HFFc6 (cell line): Measurements from ENCODE around the gene SCIMP. TPM values are rescaled to one million over a fixed set of nuclear protein-coding genes. Genes with fewer than 3 reads are reported as not detected.
A peak's percentile ranks its signal among the peaks of the same experiment; 100 is the strongest.
"Not testable (repeated sequence)": the region's sequence is repeated elsewhere in the genome, so short reads cannot be mapped to it uniquely, and the experiment has no call there.

Experiments
- DNase-seq: peaks from one replicate; pipeline ENCODE4 v3.0.0-alpha.2; 2018
- H3K27ac Mint-ChIP-seq: 2 replicates; pipeline ENCODE4 v1.8.0; 2020; ENCODE audit warnings: mild to moderate bottlenecking, mixed read lengths
- H3K27me3 Mint-ChIP-seq: 2 replicates; pipeline ENCODE4 v1.8.0; 2021; ENCODE audit warnings: mild to moderate bottlenecking, moderate library complexity, mixed read lengths; ENCODE audit not compliant: insufficient read depth
- H3K36me3 Mint-ChIP-seq: 2 replicates; pipeline ENCODE4 v1.8.0; 2021; ENCODE audit warnings: low read depth, mixed read lengths
- H3K4me1 Mint-ChIP-seq: 2 replicates; pipeline ENCODE4 v1.8.0; 2020; ENCODE audit warnings: low read depth, mixed read lengths
- H3K4me3 Mint-ChIP-seq: 2 replicates; pipeline ENCODE4 v1.8.0; 2020; ENCODE audit warnings: mild to moderate bottlenecking, moderate library complexity, mixed read lengths
- H3K9me3 Mint-ChIP-seq: 2 replicates; pipeline ENCODE4 v1.8.0; 2020; ENCODE audit warnings: mild to moderate bottlenecking, mixed read lengths
- total RNA-seq, 6 experiments: library from RNA; stranded (reverse); fragmentation: NEBNext Ultra II Directional; extraction: Animal tissue kit (Norgen Biotek cat#: 25700); gene quantifications; 2 replicates in 1 of 6; 3 replicates in 5 of 6; pipeline ENCODE4 v1.2.3, GENCODE V29; 2021
- TF ChIP-seq, protein P1 (sequence below): fragments of 200-600 bp; sonication (generic); IDR thresholded peaks from 2 replicates; pipeline ENCODE4 v1.5.0; 2021; ENCODE audit warnings: antibody characterized with exemption, mild to moderate bottlenecking

Gene SCIMP
- total RNA-seq, 6 experiments from 2014 or later: not detected

- H3K4me3 Mint-ChIP-seq: no peak overlapping the region
- H3K36me3 Mint-ChIP-seq: no peaks in the 10 kb centered on the region
- TF ChIP-seq, protein P1, sequence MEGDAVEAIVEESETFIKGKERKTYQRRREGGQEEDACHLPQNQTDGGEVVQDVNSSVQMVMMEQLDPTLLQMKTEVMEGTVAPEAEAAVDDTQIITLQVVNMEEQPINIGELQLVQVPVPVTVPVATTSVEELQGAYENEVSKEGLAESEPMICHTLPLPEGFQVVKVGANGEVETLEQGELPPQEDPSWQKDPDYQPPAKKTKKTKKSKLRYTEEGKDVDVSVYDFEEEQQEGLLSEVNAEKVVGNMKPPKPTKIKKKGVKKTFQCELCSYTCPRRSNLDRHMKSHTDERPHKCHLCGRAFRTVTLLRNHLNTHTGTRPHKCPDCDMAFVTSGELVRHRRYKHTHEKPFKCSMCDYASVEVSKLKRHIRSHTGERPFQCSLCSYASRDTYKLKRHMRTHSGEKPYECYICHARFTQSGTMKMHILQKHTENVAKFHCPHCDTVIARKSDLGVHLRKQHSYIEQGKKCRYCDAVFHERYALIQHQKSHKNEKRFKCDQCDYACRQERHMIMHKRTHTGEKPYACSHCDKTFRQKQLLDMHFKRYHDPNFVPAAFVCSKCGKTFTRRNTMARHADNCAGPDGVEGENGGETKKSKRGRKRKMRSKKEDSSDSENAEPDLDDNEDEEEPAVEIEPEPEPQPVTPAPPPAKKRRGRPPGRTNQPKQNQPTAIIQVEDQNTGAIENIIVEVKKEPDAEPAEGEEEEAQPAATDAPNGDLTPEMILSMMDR: peak; percentile 90
- H3K4me1 Mint-ChIP-seq: peaks cover 9% of the 10 kb centered on the region
- DNase-seq: peak; percentile 63
- H3K9me3 Mint-ChIP-seq: no peaks in the 10 kb centered on the region
- H3K27ac Mint-ChIP-seq: no peak overlapping the region
- H3K27me3 Mint-ChIP-seq: peaks cover 4% of the 10 kb centered on the region
Observed at GRCh38 chr17:5237541-5238016, 2.9 kb upstream of the SCIMP start.

DNA sequence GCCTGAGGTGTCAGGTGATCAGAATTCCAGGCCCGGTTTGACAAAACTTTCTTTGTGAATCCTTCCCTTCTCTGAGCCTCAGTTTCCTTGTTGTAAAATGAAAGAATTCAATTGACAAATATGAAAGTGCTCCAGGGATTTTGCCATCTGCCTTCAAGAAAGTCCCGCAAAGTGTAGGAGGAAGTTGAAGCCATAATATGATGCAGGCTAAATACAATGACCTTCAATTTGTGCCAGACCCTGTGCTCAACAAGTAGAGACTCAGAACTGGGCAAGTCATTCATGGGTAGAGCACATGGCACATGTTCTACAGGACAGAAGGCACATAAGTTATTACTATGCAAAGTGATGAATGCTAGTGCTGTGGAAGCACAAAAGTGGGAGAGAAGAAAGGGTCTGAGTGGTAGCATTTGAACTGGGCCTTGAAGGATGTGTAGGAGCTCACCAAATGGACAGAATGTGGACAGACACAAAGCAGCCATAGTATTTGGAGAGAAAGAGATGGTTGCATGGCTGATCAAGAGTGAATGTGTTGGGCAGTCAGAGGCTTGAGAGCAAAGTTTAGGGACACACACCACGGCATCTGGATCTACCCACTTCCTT, 2.4 kb upstream of the SCIMP start:
- Mint-ChIP-seq H3K9me3 (no peaks in the 10 kb centered on the region), H3K27me3 (peaks cover 3% of the 10 kb centered on the region), H3K4me3 (no peak overlapping the region), H3K27ac (no peak overlapping the region), H3K36me3 (no peaks in the 10 kb centered on the region), H3K4me1 (peaks cover 9% of the 10 kb centered on the region)
- TF ChIP-seq, protein P1: no peak
- DNase-seq: no peak

DNA sequence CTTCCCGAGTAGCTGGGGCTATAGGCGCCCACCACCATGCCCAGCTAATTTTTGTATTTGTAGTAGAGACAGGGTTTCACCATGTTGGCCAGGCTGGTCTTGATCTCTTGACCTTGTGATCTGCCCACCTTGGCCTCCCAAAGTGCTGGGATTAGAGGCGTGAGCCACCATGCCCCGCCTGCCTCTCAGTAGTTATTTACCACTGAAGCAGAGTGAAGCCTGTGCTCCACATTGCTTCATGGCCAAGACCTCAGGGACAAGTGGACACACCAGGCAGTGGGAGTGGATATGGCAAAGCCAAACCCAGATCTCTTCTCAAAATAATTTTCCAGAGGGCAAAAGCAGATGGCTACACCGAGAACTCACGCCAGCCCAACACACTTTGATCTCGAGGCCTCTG, 1.2 kb downstream of the SCIMP start:
- H3K4me1 Mint-ChIP-seq, H3K36me3 Mint-ChIP-seq, H3K4me3 Mint-ChIP-seq, H3K9me3 Mint-ChIP-seq, DNase-seq, H3K27ac Mint-ChIP-seq, H3K27me3 Mint-ChIP-seq: not testable (repeated sequence)

- peaks cover 6% of the 10 kb centered on the region for H3K4me1 Mint-ChIP-seq
- no peak overlapping the region for H3K4me3 Mint-ChIP-seq
- DNase-seq: no peak
- TF ChIP-seq, protein P1: no peak
- H3K27me3 Mint-ChIP-seq: no peaks in the 10 kb centered on the region; the same call in 1 of the 2 replicates
- H3K27ac Mint-ChIP-seq: no peak overlapping the region
- H3K9me3 Mint-ChIP-seq: no peaks in the 10 kb centered on the region
- H3K36me3 Mint-ChIP-seq: peaks cover 12% of the 10 kb centered on the region
Observed at GRCh38 chr17:5226940-5227878, 7.5 kb downstream of the SCIMP start.

DNA sequence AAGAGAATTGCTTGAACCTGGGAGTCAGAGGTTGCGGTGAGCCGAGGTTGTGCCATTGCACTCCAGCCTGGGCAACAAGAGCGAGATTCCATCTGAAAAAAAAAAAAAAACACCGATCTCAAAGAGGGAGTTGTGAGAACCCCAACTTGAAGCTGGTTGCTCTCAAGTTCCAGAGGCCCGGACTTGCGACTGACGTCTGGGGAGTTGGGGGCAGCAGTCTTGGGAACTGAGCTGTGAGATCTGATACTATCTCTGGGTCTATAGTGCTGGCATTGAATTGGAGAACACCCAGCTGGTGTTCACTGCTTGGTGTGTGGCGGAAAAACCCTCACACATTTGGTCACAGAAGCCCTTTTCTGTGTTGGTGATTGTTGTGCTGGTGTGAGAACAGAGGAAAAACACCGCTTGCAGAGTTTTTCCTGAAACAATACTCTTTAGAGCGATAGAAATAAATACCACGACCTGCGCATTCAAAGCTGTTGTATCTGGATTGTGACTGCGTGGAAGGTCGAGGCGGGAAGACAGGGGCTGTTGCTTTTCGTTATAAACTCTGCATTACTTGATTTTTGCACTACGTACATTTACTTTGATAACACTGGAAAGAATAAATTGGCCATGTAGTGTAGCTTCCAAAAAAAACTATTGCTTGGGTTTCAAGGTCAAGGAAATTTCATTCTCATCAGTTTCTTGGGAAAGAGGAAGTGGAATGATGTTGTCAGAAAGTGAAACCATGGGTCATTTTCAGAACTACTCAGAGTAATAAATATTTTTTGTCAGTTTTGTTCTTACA, 8.8 kb downstream of the SCIMP start:
- H3K4me3 Mint-ChIP-seq: no peak overlapping the region
- peaks cover 14% of the 10 kb centered on the region for H3K4me1 Mint-ChIP-seq
- peaks cover 12% of the 10 kb centered on the region for H3K36me3 Mint-ChIP-seq
- no peaks in the 10 kb centered on the region; the same call in 1 of the 2 replicates for H3K27me3 Mint-ChIP-seq
- TF ChIP-seq, protein P1: no peak
- no peaks in the 10 kb centered on the region for H3K9me3 Mint-ChIP-seq
- no peak overlapping the region for H3K27ac Mint-ChIP-seq
- DNase-seq: no peak

- H3K4me1 Mint-ChIP-seq: peaks cover 16% of the 10 kb centered on the region
- DNase-seq, H3K27ac Mint-ChIP-seq, H3K36me3 Mint-ChIP-seq, H3K27me3 Mint-ChIP-seq, H3K9me3 Mint-ChIP-seq, H3K4me3 Mint-ChIP-seq: not testable (repeated sequence)
Observed at GRCh38 chr17:5221912-5222311, 12.7 kb downstream of the SCIMP start.
